ENCODE measurements around the gene SENP1. TPM values are rescaled to one million over a fixed set of nuclear protein-coding genes. Genes with fewer than 3 reads are reported as not detected.

The SENP1 gene
- total and polyA plus RNA-seq, 2 of the 4 experiments (the other 2 are of a cell fraction): 7.2 to 25.3 TPM

DNA sequence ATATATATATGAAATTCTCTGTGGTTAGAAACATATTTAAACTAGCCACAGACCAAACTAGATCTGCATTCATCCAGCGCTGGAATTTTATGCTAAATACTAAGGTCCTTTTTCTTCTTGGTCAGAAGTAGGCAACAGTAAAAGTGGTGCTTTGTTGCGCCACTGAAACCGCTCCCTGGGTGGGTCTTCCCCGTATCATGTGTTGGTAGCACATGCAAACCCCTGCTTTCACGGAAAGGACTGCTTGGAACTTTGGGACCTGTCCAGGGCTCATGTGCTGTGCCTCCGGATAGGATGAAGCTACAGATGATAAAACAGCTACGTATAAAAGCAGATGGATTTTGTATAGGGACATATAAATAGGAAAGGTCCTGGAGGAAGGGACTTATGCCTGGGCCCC, 61.5 kb downstream of the SENP1 start:
- WGBS, 2 experiments (ENCODE audit: extremely low coverage in 2 of 2, insufficient read length in 1 of 2): 100% methylated on average over 1 of the region's 7 CpGs; no CpG with 5 or more reads in 1 of the 2 experiments
- in situ Hi-C loops (cut with MboI; ENCODE audit: low sequenced_read_pairs) (no loop called here), intact Hi-C loops (cut with micrococcal nuclease) (no loop called here), dilution Hi-C loops (cut with HindIII; ENCODE audit: low sequenced_read_pairs, unreplicated experiment) (no loop called here)
- Histone ChIP-seq H3K9me1 (ENCODE audit: insufficient read depth, low read length) (no peaks in the 10 kb centered on the region; the same call in 1 of the 2 replicates), H2AFZ (replicated peaks; ENCODE audit: low read length, poor library complexity) (no peak overlapping the region), H3K79me1 (ENCODE audit: low read depth in 1 of 2, low read length in 2 of 2) (no peaks in the 10 kb centered on the region), H4K20me1 (ENCODE audit: insufficient read depth, low read length) (no peaks in the 10 kb centered on the region), H3K27ac (ENCODE audit: insufficient read depth, low read length) (no peak overlapping the region), H4K8ac (ENCODE audit: low read depth in 2 of 2, low read length in 2 of 2) (no peak overlapping the region), H3K56ac (ENCODE audit: extremely low read depth, insufficient read depth, low read length) (no peak overlapping the region), H3K27me3 (ENCODE audit: control insufficient read depth, insufficient read depth, low read length) (no peaks in the 10 kb centered on the region), H4K5ac (ENCODE audit: low read depth, low read length) (no peak overlapping the region), H3K36me3 (ENCODE audit: control insufficient read depth, insufficient read depth, low read length) (peaks cover 13% of the 10 kb centered on the region), H2AK5ac (ENCODE audit: low read depth, low read length) (no peak overlapping the region), H3K4me3 (ENCODE audit: insufficient read depth, low read depth, low read length) (no peak overlapping the region), H3K4me2 (ENCODE audit: low read depth, low read length) (no peak overlapping the region), H3K18ac (ENCODE audit: low read depth, low read length) (no peak overlapping the region), H2BK20ac (ENCODE audit: low read depth, low read length) (no peak overlapping the region), H3K9ac (ENCODE audit: low read depth, low read length) (no peak overlapping the region), H3K14ac (replicated peaks; ENCODE audit: low read depth, low read length) (no peak overlapping the region), H2BK5ac (ENCODE audit: low read depth, low read length, poor library complexity, severe bottlenecking) (no peak overlapping the region), H3K9me3 (ENCODE audit: control insufficient read depth, insufficient read depth, low read length) (no peaks in the 10 kb centered on the region), H2BK120ac (ENCODE audit: low read depth, low read length) (no peak overlapping the region), H2BK15ac (ENCODE audit: low read depth, low read length) (no peak overlapping the region), H3K23ac (ENCODE audit: low read depth, low read length) (no peak overlapping the region), H2AK9ac (replicated peaks; ENCODE audit: low read depth, low read length, poor library complexity) (no peak overlapping the region), H4K91ac (ENCODE audit: insufficient read depth, low read depth, low read length) (no peak overlapping the region), H3K4me1 (ENCODE audit: control insufficient read depth, insufficient read depth, low read length) (no peaks in the 10 kb centered on the region), H3K4ac (ENCODE audit: low read depth, low read length) (no peak overlapping the region)
- POLR2A ChIA-PET (ENCODE audit: unreplicated experiment): no interaction called here
- CTCF ChIA-PET: no interaction called here
- TF ChIP-seq RFX5 (IDR thresholded peaks at IDR 0.05; ENCODE audit: low read depth, low read length) (no peak), RAD21 (IDR thresholded peaks at IDR 0.05; ENCODE audit: low read length) (no peak), FOS (IDR thresholded peaks at IDR 0.05; ENCODE audit: low read depth, low read length) (no peak), POLR2A (IDR thresholded peaks at IDR 0.05; ENCODE audit: low read depth, low read length) (no peak), SMC3 (IDR thresholded peaks at IDR 0.05; ENCODE audit: low read depth, low read length) (no peak), MAZ (IDR thresholded peaks at IDR 0.05; ENCODE audit: borderline replicate concordance, low read depth, low read length) (no peak), BHLHE40 (IDR thresholded peaks at IDR 0.05; ENCODE audit: low read depth, low read length) (no peak), CEBPB (IDR thresholded peaks at IDR 0.05; ENCODE audit: low read depth, low read length) (no peak), MAFK (IDR thresholded peaks at IDR 0.05; ENCODE audit: low read depth, low read length) (no peak)
- TF ChIP-seq, protein P1, sequence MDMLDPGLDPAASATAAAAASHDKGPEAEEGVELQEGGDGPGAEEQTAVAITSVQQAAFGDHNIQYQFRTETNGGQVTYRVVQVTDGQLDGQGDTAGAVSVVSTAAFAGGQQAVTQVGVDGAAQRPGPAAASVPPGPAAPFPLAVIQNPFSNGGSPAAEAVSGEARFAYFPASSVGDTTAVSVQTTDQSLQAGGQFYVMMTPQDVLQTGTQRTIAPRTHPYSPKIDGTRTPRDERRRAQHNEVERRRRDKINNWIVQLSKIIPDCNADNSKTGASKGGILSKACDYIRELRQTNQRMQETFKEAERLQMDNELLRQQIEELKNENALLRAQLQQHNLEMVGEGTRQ (IDR thresholded peaks at IDR 0.05; ENCODE audit: low read depth, low read length): no peak
- TF ChIP-seq, protein P2, sequence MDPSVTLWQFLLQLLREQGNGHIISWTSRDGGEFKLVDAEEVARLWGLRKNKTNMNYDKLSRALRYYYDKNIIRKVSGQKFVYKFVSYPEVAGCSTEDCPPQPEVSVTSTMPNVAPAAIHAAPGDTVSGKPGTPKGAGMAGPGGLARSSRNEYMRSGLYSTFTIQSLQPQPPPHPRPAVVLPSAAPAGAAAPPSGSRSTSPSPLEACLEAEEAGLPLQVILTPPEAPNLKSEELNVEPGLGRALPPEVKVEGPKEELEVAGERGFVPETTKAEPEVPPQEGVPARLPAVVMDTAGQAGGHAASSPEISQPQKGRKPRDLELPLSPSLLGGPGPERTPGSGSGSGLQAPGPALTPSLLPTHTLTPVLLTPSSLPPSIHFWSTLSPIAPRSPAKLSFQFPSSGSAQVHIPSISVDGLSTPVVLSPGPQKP (IDR thresholded peaks at IDR 0.05; ENCODE audit: borderline replicate concordance, low read depth, low read length): no peak
- TF ChIP-seq, protein P3, sequence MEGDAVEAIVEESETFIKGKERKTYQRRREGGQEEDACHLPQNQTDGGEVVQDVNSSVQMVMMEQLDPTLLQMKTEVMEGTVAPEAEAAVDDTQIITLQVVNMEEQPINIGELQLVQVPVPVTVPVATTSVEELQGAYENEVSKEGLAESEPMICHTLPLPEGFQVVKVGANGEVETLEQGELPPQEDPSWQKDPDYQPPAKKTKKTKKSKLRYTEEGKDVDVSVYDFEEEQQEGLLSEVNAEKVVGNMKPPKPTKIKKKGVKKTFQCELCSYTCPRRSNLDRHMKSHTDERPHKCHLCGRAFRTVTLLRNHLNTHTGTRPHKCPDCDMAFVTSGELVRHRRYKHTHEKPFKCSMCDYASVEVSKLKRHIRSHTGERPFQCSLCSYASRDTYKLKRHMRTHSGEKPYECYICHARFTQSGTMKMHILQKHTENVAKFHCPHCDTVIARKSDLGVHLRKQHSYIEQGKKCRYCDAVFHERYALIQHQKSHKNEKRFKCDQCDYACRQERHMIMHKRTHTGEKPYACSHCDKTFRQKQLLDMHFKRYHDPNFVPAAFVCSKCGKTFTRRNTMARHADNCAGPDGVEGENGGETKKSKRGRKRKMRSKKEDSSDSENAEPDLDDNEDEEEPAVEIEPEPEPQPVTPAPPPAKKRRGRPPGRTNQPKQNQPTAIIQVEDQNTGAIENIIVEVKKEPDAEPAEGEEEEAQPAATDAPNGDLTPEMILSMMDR (conservative IDR thresholded peaks at IDR 0.05; ENCODE audit: low read depth, low read length): no peak
- BruUV-seq (replicated peaks): no TSS peak
- ATAC-seq (ENCODE audit: low read depth): no peak
- no peak for DNase-seq

All from IMR-90 (cell line).